ENCODE results near the gene CCNB2. TPM values are rescaled to one million over a fixed set of nuclear protein-coding genes. Genes with fewer than 3 reads are reported as not detected.

The CCNB2 gene
- total RNA-seq, 1 donor from 2014 or later = 2.1 TPM

DNA sequence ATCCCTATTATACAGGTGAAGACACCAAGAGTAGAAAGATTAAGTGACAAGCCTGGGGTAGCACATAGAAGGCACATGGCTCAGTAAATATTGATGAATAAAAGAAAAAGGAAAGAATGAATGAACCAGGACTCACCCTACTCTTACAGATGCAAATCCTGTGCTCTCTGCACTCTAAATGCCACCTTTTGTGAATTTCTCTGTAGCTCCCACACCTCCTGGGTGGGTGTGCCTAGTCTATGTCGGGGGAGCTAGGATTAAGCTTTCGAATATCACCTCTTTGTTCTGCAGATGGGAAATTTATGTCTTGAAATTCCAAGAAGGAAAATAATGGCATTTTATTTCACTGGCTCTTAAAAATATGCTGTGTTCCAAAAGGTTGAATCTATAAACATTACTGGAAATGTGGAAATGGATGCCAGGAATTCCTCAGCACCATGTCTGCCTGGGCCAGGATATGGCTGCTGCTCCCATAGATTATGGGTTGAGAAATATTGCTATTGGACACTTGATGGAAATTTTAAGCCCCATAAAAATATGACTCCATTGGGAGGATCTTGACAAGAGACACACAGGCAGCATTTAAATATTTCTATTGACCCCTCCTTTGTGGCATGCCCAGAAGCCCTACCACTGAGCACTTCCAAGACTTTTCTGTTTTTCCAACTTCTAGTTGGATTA lies 43.3 kb downstream of the CCNB2 start:
- FAIRE-seq (no peak), DNase-seq (ENCODE audit: low read depth) (no peak)
- TF ChIP-seq, protein P1, sequence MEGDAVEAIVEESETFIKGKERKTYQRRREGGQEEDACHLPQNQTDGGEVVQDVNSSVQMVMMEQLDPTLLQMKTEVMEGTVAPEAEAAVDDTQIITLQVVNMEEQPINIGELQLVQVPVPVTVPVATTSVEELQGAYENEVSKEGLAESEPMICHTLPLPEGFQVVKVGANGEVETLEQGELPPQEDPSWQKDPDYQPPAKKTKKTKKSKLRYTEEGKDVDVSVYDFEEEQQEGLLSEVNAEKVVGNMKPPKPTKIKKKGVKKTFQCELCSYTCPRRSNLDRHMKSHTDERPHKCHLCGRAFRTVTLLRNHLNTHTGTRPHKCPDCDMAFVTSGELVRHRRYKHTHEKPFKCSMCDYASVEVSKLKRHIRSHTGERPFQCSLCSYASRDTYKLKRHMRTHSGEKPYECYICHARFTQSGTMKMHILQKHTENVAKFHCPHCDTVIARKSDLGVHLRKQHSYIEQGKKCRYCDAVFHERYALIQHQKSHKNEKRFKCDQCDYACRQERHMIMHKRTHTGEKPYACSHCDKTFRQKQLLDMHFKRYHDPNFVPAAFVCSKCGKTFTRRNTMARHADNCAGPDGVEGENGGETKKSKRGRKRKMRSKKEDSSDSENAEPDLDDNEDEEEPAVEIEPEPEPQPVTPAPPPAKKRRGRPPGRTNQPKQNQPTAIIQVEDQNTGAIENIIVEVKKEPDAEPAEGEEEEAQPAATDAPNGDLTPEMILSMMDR (IDR thresholded peaks at IDR 0.05; ENCODE audit: insufficient read depth, low read length, severe bottlenecking) = no peak
- Histone ChIP-seq H3K36me3 (ENCODE audit: control insufficient read depth, insufficient read depth, low read length) (peaks cover 17% of the 10 kb centered on the region), H3K27me3 (ENCODE audit: control insufficient read depth, insufficient read depth, low read length) (no peaks in the 10 kb centered on the region), H3K4me3 (ENCODE audit: low read depth, low read length) (no peak overlapping the region)

DNA sequence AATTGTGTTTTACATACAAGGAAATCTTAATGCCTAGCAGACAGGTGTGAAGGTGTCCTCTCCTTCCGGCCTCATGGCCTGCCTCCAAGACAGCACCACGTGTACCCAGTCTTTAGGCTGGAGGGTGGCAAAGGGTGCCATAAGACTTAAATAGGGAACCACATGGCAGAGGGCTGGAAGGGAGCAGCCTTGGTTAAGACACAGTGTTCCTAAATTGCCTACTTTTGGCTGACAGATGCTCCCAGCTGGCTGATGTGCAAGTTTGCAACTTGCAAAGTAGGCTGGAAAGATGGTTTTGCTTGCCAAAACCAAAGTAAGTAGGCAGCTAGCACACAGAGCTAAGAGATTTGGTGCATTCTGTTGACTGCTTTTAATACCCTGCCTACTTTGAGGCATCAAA lies 45.2 kb downstream of the CCNB2 start:
- no peaks in the 10 kb centered on the region for H3K27me3 ChIP-seq (ENCODE audit: control insufficient read depth, insufficient read depth, low read length)
- TF ChIP-seq, protein P1 (IDR thresholded peaks at IDR 0.05; ENCODE audit: insufficient read depth, low read length, severe bottlenecking) = no peak
- peaks cover 22% of the 10 kb centered on the region for H3K36me3 ChIP-seq (ENCODE audit: control insufficient read depth, insufficient read depth, low read length)
- H3K4me3 ChIP-seq (ENCODE audit: low read depth, low read length) = no peak overlapping the region
- DNase-seq (ENCODE audit: low read depth) (no peak), FAIRE-seq (peak; percentile 47)

DNA sequence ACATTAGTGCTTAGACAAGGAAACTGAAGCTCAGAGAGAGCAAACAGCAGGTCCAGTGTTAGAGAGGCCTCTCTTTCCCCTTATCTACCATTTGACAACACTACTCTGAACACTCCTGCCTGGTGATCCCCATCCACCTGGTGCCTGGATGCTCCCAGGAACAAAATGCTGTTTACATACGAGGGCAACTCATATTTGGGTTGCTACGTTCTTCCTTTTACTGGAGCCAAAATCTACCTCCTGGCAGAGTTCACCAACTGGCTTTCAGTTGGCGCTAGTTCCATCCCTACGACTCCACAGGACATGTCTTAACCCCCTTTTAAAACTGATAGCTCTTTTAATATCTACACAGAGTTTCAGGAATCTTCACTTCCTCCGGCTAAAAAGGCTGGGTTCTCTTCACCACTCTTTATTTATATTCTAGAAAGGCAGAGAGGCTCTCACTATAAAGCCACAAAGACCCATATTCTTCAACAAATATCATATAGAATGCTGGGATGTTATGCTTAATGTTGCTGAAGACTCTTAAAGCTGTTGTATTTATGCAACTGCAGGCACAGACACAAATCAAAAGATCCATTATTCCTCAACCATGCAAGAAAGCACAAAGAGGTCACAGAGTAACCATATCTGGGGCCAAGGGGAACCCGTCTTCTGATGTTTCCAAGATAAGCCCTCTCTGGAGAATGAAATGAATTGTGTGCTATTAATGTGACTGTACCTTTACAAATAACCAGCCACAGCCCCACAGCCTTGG lies 47.9 kb downstream of the CCNB2 start:
- H3K36me3 ChIP-seq (ENCODE audit: control insufficient read depth, insufficient read depth, low read length) = peaks cover 22% of the 10 kb centered on the region
- TF ChIP-seq, protein P1 (IDR thresholded peaks at IDR 0.05; ENCODE audit: insufficient read depth, low read length, severe bottlenecking) = no peak
- DNase-seq (ENCODE audit: low read depth) (no peak), FAIRE-seq (no peak)
- no peak overlapping the region for H3K4me3 ChIP-seq (ENCODE audit: low read depth, low read length)
- no peaks in the 10 kb centered on the region for H3K27me3 ChIP-seq (ENCODE audit: control insufficient read depth, insufficient read depth, low read length)

DNA sequence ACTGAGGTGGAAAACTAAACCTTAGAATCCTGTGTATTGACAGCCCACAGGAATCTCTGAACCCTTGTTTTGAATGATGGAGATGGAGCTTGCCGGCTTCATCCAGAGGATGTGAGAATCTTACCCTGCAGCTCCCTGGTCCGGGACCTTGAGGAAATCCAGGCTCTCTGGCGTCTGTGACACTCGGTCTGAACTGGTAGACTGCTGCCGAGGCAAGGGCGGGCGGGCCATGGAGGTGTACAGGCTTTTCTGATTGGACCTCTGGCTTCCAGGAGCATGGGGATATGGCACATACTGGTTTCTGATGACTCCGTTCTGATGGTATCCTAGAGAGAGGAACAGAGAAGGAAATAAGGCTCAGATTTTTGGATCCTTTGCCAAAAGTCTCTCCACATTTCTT lies 48.5 kb downstream of the CCNB2 start:
- DNase-seq (ENCODE audit: low read depth) (no peak), FAIRE-seq (no peak)
- TF ChIP-seq, protein P1 (IDR thresholded peaks at IDR 0.05; ENCODE audit: insufficient read depth, low read length, severe bottlenecking) = no peak
- Histone ChIP-seq H3K4me3 (ENCODE audit: low read depth, low read length) (no peak overlapping the region), H3K27me3 (ENCODE audit: control insufficient read depth, insufficient read depth, low read length) (no peaks in the 10 kb centered on the region), H3K36me3 (ENCODE audit: control insufficient read depth, insufficient read depth, low read length) (peaks cover 22% of the 10 kb centered on the region)

DNA sequence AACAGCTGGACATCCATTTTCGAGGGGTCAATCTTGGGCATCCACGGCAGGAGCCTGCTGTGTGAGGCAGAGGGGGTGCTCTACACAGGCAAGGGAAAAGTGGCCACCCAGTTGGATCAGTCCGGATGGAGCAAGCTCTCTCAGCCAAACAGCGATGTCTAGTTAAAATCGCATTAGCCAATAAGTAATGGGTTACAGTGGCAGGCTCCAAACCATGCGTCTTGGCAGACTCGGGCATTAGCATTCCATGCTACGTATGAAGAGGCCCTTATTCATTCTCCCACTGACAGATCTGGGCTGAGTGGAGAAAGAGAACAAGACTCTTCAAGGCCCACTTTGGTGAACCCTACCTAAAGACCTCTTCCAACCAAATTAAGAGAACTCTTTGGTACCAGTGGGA lies 49.3 kb downstream of the CCNB2 start:
- peaks cover 24% of the 10 kb centered on the region for H3K36me3 ChIP-seq (ENCODE audit: control insufficient read depth, insufficient read depth, low read length)
- DNase-seq (ENCODE audit: low read depth) = no peak

More for the DNA sequence above, 49.3 kb downstream of the CCNB2 start:
- no peak for FAIRE-seq
- TF ChIP-seq, protein P1 (IDR thresholded peaks at IDR 0.05; ENCODE audit: insufficient read depth, low read length, severe bottlenecking) = no peak
- no peak overlapping the region for H3K4me3 ChIP-seq (ENCODE audit: low read depth, low read length)
- H3K27me3 ChIP-seq (ENCODE audit: control insufficient read depth, insufficient read depth, low read length) = no peaks in the 10 kb centered on the region

Measured in bronchial epithelial cell (primary cell).